ENCODE results near the gene LHFPL2.

- TF ChIP-seq CTCF (IDR thresholded peaks at IDR 0.05) (no peak), POLR2A (IDR thresholded peaks at IDR 0.05) (no peak)
Measured at GRCh38 chr5:78566747-78567425, 81.7 kb downstream of the LHFPL2 start.

Data from esophagus squamous epithelium (tissue), 4 donors.